ENCODE measurements around the gene ZNF507.

DNA sequence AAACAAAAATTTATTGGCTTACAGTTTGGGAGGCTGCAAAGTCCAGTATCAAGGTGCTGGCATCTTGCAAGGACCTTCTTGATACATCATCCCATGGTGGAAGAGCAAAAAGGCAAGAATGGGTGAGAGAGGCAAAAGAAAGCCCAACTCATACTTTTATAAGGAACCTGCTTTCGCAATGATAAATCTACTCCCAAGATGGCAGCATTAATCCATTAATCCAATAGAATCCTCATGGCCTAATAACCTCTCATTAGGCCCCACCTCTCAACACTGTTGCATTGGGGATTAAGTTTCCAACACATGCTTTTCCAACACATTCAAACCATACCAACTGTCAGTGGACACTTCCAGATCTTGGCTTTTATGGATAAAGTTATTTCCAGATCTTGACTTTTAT lies 48.7 kb upstream of the ZNF507 start:
- TF ChIP-seq, protein P1, sequence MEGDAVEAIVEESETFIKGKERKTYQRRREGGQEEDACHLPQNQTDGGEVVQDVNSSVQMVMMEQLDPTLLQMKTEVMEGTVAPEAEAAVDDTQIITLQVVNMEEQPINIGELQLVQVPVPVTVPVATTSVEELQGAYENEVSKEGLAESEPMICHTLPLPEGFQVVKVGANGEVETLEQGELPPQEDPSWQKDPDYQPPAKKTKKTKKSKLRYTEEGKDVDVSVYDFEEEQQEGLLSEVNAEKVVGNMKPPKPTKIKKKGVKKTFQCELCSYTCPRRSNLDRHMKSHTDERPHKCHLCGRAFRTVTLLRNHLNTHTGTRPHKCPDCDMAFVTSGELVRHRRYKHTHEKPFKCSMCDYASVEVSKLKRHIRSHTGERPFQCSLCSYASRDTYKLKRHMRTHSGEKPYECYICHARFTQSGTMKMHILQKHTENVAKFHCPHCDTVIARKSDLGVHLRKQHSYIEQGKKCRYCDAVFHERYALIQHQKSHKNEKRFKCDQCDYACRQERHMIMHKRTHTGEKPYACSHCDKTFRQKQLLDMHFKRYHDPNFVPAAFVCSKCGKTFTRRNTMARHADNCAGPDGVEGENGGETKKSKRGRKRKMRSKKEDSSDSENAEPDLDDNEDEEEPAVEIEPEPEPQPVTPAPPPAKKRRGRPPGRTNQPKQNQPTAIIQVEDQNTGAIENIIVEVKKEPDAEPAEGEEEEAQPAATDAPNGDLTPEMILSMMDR (IDR thresholded peaks at IDR 0.05), result no peak
- TF ChIP-seq POLR2A (IDR thresholded peaks at IDR 0.05), result no peak
